Stimulated activated CD4-positive, alpha-beta T cell treated with anti-CD3 and anti-CD28 coated beads, Interleukin-4, amount 100 ng/mL, for 4 hours (primary cell): Measurements from ENCODE around the gene OBSCN.

Experiments used
- DNase-seq, 2 experiments: peaks; one replicate each; pipeline ENCODE4 v3.0.0-alpha.2; 2020

Gene OBSCN

DNA sequence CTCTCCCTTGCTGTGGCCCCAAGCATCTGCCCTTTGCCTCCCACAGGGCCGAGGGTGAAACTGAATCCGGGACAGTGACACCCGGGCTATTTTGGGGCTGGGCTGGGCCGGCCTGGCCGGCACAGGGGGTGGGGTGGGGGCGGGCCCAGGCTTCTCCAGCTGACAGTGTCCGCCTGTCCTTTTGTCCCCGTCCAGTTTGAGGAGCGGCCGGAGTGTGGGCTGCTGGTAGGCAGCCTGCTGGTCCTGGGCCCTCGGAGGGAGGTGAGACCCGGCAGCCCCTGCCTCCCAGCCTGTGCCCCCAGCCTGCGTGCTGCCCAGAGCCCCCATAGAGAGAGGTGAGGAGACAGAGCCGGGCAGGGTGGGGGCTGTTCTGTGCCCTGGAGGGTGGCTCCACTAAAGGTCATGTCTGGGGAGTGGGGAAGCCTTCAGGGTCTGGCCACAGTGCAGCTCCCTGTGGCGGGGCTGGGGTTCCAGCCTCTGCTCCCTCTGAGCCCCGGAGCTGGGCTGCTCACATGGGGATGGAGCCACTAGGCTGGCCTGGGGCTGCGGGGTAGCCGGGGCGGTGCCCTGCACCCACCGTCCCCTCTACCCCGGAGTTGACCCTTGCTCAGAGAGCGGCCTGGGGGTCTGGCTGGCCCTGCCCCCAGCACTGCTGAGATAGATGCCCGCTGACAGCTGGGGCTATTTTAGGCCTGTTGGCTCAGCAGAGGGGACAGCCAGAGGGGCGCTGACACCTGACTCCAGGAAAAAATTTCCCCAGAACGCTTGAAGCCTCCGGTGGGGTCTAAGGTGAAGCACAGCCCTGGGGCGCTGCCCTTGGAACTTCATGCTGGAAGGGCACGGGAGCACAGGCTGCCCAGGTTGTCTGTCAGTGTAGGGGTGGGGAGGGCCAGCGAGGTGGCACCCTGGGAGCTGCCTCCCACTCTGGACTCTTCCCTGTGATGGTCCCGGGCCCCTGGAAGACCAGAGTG is at the start of gene OBSCN:
OBSCN (plus strand) TSS at position 194 of the 971 bp plus-strand sequence. CDS start 3,740 bp downstream, outside the sequence.
- DNase-seq: no peak

GRCh38 chr1:228158151-228159007 is 49.5 kb upstream of the OBSCN start:
- no peak for DNase-seq

- DNase-seq: no peak
Observed at GRCh38 chr1:228159008-228159665, 48.7 kb upstream of the OBSCN start.

- no peak for DNase-seq
Observed at GRCh38 chr1:228160201-228160761, 47.6 kb upstream of the OBSCN start.

DNA sequence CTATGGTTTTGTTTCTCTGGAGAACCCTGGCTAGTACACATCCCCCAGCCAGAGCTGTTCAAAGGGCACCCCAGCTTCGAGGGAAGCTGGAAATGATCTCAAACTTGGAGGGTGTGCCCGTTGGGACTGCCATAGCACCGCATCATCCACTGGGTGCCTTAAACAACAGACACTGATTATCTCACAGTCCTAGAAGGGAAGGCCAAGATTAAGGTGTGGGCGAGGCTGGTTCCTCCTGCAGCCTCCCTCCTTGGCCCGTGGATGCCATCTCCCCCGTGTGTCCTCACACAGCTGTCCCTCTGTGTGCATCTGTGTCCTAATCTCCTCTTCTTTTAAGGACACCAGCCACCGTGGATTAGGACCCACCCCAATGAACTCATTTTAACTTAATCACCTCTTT is 46.5 kb upstream of the OBSCN start:
- DNase-seq: no peak

DNA sequence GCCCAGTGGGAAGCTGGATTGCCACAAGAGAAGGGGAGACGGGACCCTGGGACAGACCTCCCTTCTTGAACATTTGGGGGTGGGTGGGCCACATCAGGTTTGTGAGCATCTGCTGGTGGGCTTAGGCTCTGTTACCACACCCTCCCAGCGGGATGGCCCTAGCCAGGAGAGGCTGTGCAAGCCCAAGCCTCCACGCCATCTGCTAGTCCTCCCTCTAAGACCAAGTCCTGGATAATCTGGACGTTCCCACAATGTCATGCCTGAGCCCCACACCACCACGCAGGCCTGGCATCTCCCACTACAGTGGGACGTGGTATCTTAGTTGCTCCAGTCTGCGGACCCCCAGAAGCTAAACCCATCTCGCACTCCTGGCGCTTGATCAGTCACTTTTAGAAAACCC is 46.0 kb upstream of the OBSCN start:
- DNase-seq: no peak

DNA sequence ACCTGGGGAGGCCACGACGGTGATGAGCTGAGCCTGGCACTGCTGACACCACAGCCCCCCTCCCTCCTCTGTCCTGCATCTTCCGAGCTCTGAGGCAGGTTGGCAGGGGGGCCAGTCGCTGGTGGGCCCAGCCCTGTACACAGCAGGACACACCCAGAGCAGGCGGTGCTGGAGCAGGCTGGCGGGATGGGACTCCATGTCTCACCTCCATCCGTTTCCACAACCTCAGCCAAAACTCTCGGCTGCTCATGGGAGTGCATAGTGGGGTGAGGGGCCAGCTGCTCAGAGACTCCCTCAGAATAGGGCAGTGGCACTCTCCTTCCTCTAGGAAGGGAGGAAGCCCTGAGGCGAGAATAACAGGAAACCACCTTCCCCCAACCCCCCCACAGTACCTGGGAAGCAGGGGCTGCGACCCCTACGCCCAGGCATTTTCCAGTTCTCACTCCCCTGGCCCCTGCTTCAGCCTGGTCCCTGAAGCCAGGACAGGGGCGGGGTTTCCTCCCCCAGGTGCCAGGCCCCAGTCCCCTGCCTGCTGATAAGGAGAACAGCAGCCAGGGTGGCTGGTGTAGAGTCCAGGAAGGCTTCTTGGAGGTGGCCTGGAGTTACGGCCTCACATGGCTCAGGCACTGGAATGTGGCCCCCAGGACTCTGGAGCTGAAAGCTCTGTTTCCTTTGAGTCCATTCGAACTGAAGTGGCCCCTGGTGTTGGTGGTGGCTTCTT is 45.4 kb upstream of the OBSCN start:
- no peak for DNase-seq

GRCh38 chr1:228163007-228163753 is 44.7 kb upstream of the OBSCN start:
- no peak for DNase-seq

DNA sequence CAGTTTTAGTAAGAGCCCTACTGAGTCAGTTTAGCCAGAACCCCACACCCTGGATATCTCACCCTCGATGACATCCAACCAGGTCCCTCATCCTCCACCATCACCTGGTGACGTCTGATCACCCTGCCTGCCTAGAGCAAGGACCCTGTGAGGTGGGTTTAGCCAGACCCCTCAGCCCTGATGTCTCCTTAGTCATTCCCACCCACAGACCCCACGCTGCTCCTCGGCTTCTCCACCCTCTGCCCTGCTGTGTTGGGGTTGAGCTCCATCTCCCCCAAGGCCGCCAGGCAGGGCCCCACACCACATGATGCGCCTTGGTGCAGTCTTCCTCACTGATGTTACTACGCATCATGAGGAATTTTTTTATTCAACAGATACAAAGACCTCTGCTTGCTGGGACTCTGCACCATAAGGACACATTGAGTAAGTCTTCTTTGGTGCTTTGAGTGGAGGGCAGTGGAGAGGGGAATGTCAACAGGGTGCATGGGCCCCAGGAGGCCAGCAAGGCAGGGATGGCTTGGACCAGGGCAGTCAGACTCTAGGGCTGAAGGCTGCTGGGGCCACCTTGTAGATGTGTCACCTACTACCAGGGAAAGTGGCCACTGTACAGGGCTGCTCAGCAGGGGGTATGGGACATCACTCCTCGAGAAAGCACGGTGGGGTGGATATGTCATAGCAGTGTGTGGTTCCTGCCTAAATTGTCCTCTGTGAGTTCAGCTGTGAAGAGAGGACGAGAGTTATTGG is 43.9 kb upstream of the OBSCN start:
- DNase-seq: no peak

- DNase-seq: no peak
Observed at GRCh38 chr1:228164561-228165371, 43.1 kb upstream of the OBSCN start.

DNA sequence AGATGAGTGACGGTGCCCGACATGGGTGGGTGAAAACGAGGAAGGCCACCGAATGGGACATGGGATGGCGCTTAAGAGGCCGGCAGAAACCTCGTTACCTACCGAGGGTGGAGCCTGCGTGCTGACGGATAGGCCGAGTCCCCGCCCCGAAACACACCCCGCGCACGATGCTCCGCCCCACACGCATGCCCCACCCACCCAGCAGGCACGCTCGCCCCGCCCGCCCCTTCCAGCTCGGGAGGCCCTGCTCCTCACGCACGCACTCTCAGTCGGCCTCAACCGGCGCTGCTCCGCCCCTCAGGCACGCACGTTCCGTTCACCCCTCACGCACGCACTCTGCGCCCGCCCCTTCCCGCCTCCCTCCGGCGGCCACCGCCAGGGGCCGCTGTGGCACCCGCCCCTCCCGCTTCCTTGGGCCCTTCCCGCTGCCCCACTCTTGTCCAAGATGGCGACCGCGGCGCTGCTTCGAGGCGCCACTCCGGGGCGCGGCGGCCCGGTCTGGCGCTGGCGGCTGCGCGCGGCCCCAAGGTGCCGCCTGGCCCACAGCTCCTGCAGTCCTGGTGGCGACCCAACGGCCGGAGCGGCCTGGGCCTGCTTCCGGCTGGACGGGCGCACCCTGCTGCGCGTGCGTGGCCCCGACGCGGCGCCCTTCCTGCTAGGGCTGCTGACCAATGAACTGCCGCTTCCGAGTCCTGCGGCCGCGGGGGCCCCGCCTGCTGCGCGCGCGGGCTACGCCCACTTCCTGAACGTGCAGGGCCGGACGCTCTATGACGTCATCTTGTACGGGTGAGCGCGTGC is 42.3 kb upstream of the OBSCN start, which contains the start of gene IBA57:
IBA57 (plus strand) TSS at position 433 of the 798 bp plus-strand sequence; CDS start at position 446, 13 bp downstream.
- DNase-seq: peak; percentile 99 to 100

DNA sequence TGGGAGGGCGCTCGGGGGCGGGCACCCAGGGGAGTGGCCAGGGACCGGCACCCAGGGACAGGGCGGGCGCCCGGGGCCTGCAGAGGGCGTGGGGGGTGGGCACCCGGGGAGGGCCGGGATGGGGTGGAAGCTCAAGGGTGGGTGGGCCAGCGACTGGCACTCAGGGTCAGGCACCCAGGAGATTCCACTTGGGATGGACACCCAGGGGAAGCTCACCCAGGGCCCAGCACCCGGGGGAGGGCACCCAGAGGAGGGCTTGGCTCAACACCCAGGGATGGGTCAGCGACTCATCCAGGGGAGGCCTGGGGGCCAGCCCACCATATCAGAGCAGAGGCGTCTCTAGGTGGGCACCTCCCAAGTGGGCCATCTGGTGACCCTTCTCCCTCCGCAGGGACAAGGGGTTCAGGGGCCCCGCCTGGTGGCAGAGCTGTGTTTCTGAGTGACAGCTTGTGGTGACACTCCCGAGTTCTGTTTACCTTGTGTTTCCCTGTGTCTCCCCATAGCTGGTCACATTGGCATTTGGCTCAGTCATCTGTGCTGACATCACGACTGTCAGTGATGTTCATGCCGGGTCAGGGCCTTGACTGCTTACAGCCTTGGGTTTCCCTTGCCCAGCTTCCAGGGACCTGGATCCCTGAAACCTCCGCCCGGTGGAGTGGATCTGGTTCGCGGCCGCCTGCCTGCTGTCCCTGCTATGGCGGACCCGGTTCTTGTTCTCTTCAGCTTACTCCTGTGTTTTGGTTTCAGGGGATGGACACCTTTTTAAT is 41.5 kb upstream of the OBSCN start:
- peak; percentile 38 to 49 for DNase-seq

DNA sequence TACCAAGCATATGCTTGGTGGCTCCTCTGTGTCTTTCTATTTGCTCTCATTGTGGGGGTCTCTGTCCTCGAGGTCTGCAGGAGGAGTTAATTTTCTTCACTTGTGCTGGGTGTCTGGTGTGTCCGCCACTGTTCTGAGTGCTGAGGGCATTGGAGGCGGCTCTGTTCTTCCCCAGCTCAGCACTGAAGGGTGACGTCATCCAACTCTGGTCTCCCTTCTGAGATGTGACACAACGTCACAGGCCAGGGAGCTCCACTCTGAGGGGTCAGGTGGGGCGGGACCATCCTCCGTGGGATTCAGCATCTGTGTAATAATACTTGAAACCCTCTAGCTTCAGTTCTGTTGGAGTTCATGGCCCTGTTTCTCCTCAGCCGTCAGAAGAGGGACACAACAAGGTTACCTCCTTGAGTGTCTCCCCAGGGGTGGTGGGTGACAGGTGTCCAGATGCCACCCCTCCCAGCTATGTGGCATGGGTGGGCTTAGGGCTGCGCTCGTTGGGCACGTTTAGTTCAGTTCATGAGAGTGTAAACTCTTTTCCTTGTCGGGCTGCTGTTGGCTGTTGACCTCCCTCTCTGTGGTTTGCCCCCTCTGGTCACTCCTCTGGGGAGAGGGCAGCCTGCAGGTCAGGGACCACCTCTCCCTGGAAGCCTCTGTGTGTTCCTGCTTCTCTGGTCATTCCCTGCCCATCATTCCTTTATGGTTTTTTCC is 39.1 kb upstream of the OBSCN start:
- no peak for DNase-seq

GRCh38 chr1:228169345-228169744 is 38.5 kb upstream of the OBSCN start:
- no peak for DNase-seq

DNA sequence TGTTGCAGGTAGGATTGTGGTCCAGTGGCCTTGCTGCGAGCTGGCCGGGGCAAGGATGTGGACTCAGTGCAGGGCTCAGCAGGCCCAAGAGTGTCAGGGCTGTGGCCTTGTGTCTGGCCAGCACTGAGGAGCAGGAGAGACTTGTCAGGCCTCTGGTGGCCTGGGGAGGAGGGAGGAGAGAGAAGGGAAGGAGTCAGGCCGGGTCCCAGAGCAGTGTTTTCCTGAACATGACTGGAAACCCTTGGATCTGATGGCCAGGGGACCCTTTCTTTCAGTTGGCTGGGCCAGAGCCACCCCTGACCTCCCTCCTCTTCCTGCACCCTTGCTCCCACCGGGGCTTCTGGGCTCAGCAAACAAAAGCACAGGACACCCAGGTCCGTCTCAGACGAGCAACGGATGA is 37.2 kb upstream of the OBSCN start:
- no peak for DNase-seq

GRCh38 chr1:228171221-228171891 is 36.5 kb upstream of the OBSCN start:
- no peak for DNase-seq
